Prostate gland (tissue), 2 donors: ENCODE results near the gene GZMM. TPM values are rescaled to one million over a fixed set of nuclear protein-coding genes. Genes with fewer than 3 reads are reported as not detected.
A peak's percentile ranks its signal among the peaks of the same experiment; 100 is the strongest.
"Not testable (repeated sequence)": the region's sequence is repeated elsewhere in the genome, so short reads cannot be mapped to it uniquely, and the experiment has no call there.

Source experiments
- DNase-seq: peaks from one replicate; pipeline ENCODE4 v3.0.0-alpha.2; 2019; ENCODE audit warnings: low spot score
- H3K27ac ChIP-seq, 2 donors: fragments of 200-600 bp; sonication (generic); 2 replicates each; pipeline ENCODE4 v1.5.1; 2017 to 2019
- H3K27me3 ChIP-seq: fragments of 200-600 bp; sonication (generic); replicated peaks from 2 replicates; pipeline ENCODE4 v1.5.1; 2019; ENCODE audit not compliant: insufficient read depth
- H3K36me3 ChIP-seq, 2 donors: fragments of 200-600 bp; sonication (generic); 1 replicate in 1 of 2; 2 replicates in 1 of 2; pipeline versions ENCODE4 v1.5.1 to v1.8.1; 2017 to 2019
- H3K4me1 ChIP-seq: fragments of 200-600 bp; sonication (generic); replicated peaks from 2 replicates; pipeline ENCODE4 v1.5.1; 2019
- H3K4me3 ChIP-seq, 2 donors: fragments of 200-600 bp; sonication (generic); 2 replicates each; pipeline ENCODE4 v1.5.1; 2017 to 2019
- H3K9me3 ChIP-seq: fragments of 200-600 bp; sonication (generic); 2 replicates; pipeline ENCODE4 v1.5.1; 2017
- POLR2A ChIP-seq: fragments of 450-650 bp; IDR thresholded peaks from one replicate; pipeline ENCODE4 v1.6.1; 2016; ENCODE audit warnings: antibody characterized with exemption, mild to moderate bottlenecking
- POLR2AphosphoS5 ChIP-seq: sonication (generic); formaldehyde crosslinking; IDR thresholded peaks from one replicate; pipeline ENCODE4 v1.6.1; 2017; ENCODE audit warnings: antibody characterized with exemption
- WGBS: methylation state at CpG from one replicate; pipeline ENCODE4 v1.1.5; 2018; 5-methylcytosine and 5-hydroxymethylcytosine counted together
- intact Hi-C: fragments of 100-400 bp; cut with DNase I; formaldehyde crosslinking; loops from one replicate; pipeline ENCODE4 v1.14.2; 2022
- total RNA-seq, 2 donors: library from RNA; depleted of rRNA; stranded (reverse); fragments of >200 nt; gene quantifications; one replicate each; pipeline ENCODE4 v1.1.0, GENCODE V29; 2016
- TF ChIP-seq, protein P1 (sequence below), 4 experiments: fragments of 200-600 bp in 2 of 4; fragments of 450-650 bp in 2 of 4; sonication (generic) in 2 of 4; IDR thresholded peaks; 1 replicate in 3 of 4; 2 replicates in 1 of 4; pipeline ENCODE4 v1.5.1; 2016 to 2019; ENCODE audit warnings: antibody characterized with exemption in 4 of 4, mild to moderate bottlenecking in 2 of 4, moderate library complexity in 2 of 4

Gene GZMM
- total RNA-seq, 2 donors from 2014 or later, result 0.68 TPM; not detected in 1

DNA sequence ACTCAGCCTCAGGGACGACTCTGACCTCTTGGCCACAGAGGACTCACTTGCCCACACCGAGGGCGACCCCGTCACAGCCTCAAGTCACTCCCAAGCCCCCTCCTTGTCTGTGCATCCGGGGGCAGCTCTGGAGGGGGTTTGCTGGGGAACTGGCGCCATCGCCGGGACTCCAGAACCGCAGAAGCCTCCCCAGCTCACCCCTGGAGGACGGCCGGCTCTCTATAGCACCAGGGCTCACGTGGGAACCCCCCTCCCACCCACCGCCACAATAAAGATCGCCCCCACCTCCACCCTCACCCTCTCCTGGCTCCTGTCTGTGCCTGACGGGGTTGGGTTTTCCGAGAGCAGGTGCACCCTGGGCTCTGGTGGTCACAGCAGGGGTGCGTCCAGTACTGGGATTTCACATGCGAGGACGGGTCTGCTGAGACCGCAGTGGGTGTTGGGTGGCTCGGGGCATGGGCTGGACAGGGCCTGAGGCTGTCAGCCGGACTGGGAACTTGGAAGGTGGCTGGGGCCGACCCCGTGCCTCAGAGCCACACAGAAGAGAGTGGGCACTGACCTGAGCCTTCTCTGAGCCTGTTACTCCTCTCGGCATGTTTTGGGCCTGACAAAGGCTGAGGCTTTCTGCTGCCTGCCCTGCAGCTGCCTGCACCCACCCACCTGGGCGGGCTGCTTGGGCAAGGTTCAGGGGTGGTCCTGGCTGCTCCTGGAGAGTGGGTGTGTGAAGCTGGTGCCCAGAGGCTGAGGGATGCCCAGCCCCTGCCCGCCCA is 39.5 kb downstream of the GZMM start:
- no peak for TF ChIP-seq POLR2A
- no peak for TF ChIP-seq POLR2AphosphoS5
- TF ChIP-seq, protein P1, sequence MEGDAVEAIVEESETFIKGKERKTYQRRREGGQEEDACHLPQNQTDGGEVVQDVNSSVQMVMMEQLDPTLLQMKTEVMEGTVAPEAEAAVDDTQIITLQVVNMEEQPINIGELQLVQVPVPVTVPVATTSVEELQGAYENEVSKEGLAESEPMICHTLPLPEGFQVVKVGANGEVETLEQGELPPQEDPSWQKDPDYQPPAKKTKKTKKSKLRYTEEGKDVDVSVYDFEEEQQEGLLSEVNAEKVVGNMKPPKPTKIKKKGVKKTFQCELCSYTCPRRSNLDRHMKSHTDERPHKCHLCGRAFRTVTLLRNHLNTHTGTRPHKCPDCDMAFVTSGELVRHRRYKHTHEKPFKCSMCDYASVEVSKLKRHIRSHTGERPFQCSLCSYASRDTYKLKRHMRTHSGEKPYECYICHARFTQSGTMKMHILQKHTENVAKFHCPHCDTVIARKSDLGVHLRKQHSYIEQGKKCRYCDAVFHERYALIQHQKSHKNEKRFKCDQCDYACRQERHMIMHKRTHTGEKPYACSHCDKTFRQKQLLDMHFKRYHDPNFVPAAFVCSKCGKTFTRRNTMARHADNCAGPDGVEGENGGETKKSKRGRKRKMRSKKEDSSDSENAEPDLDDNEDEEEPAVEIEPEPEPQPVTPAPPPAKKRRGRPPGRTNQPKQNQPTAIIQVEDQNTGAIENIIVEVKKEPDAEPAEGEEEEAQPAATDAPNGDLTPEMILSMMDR (IDR thresholded peaks at IDR 0.05), result no peak
- H3K9me3 ChIP-seq, result no peaks in the 10 kb centered on the region
- no peaks in the 10 kb centered on the region for H3K27me3 ChIP-seq
- H3K27ac ChIP-seq, result no peak overlapping the region
- intact Hi-C loops, result loop anchor here (2.0 kb wide), 1 partner anchor 63 kb away; no protein-coding TSS in a partner anchor
- no peak for DNase-seq
- H3K36me3 ChIP-seq, result peaks cover 11 to 21% of the 10 kb centered on the region in 2 donors
- H3K4me3 ChIP-seq, result no peak overlapping the region
- peaks cover 5% of the 10 kb centered on the region for H3K4me1 ChIP-seq
- 84% methylated on average over 26 of the region's 27 CpGs for WGBS

DNA sequence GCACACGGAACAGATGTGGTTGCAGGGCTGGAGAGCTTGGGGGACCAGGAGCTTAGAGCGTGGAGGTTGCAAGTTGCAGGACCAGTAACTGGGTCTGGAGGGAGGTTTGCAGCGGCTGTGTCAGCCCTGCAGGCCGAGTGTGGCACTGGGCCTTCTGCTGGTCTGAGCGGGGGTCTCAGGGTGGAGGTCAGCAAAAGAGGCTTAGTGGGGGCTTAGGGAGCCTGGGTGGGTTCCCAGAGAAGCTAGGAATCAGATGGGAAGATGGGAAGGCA is 40.1 kb downstream of the GZMM start:
- no peak for DNase-seq
- Histone ChIP-seq H3K27me3 (no peaks in the 10 kb centered on the region), H3K36me3 (peaks cover 11 to 21% of the 10 kb centered on the region in 2 donors), H3K4me3 (no peak overlapping the region), H3K27ac (no peak overlapping the region), H3K9me3 (no peaks in the 10 kb centered on the region), H3K4me1 (peaks cover 5% of the 10 kb centered on the region)
- WGBS, result 78% methylated on average over 5 of the region's 5 CpGs
- intact Hi-C loops, result loop anchor here (2.0 kb wide), 1 partner anchor 63 kb away; no protein-coding TSS in a partner anchor
- TF ChIP-seq POLR2A (no peak), POLR2AphosphoS5 (no peak)
- TF ChIP-seq, protein P1 (IDR thresholded peaks at IDR 0.05), result no peak

DNA sequence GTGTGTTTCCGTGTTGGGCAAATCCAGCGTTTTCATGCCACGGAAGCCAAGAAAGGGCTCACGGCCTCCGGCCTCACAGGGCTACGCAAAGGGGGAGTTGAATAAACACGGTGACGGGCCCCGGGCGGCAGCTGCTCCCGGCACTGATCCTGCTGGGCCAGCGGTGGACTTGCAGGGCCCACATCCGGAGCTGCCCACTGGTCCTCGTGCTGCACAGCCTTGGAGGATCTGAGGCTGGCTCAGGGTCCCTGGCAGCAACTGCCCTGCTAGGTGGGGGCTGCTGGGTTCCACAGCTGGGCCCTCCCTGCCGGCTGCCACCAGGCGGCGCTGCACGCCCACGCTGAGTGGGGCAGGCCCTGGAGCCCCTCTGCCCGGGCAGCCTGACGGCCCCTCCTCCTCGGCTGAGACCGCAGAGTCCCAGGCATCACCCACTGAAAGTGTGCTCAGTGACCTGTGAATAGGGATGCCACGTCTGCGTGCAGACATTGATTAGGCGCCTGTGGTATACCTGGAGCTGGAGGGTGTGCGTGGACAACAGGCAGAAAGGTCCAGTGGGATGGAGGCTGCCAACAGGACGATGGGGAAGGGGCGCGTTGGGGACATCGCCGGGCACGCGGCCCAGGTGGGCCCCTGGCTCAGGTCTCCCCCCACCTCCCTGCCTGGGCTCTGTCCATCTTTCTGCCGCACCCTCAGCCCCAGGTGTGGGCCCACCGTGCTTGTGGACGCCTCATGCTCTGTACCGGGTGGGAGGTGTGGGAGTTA is 40.6 kb downstream of the GZMM start:
- H3K4me1 ChIP-seq, result peaks cover 5% of the 10 kb centered on the region
- 14% methylated on average over 31 of the region's 38 CpGs for WGBS
- intact Hi-C loops, result no loop called here

DNA sequence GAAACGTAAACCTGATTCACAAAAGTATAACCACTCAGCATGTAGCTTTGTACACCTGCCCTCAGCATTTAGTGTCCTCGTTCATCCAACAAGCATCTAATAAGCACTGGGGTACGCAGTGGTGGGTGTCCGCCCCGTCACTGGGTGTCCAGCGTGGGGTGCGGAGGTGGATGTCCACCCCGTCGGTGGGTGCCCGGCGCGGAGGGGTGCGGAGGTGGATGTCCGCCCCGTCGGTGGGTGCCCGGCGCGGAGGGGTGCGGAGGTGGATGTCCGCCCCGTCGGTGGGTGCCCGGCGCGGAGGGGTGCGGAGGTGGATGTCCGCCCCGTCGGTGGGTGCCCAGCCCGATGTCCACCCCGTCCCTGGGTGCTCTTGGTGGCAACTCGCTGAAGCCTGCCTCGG is 41.3 kb downstream of the GZMM start:
- DNase-seq, H3K4me1 ChIP-seq, H3K27ac ChIP-seq, H3K9me3 ChIP-seq, H3K27me3 ChIP-seq, H3K4me3 ChIP-seq, intact Hi-C loops: not testable (repeated sequence)
- 86% methylated on average over 34 of the region's 34 CpGs for WGBS
- H3K36me3 ChIP-seq, result peaks cover 11 to 21% of the 10 kb centered on the region in 2 donors

More for the DNA sequence above, 40.6 kb downstream of the GZMM start:
- Histone ChIP-seq H3K36me3 (peaks cover 11 to 21% of the 10 kb centered on the region in 2 donors), H3K27me3 (no peaks in the 10 kb centered on the region), H3K9me3 (no peaks in the 10 kb centered on the region), H3K4me3 (no peak overlapping the region), H3K27ac (no peak overlapping the region)
- TF ChIP-seq POLR2AphosphoS5, result no peak
- TF ChIP-seq, protein P1 (IDR thresholded peaks at IDR 0.05), result peak; percentile 54 to 74 (median 63)
- no peak for DNase-seq

DNA sequence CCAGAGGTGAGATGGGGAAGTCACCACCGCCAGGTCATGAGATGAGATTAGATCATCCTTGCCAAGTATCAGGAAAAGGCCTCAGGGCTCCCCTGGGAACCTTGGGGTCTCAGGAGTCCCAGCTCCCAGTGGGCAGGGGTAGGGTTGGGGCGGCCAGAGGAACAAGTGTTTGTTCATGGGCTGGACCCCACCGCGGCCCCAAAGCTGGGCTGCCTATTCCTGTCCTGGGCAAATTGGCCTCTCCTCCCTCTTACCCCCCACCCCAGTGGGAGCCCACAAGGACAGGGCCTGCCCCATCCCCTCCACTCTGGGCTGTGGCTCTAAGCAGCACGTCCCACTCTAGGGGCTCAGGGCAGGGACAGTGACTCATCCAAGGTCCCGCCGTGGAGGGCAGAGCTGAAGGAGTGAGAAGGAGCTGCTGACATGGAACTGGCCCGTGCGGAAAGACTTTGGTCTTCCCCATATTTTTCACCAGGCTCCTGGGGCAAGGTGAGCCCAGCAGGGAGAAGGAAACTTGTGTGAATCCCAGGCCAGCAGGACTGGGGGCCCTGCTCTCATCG is 41.8 kb downstream of the GZMM start:
- peaks cover 2% of the 10 kb centered on the region for H3K27me3 ChIP-seq
- peaks cover 5% of the 10 kb centered on the region for H3K4me1 ChIP-seq
- no peak for DNase-seq
- H3K27ac ChIP-seq, result no peak overlapping the region
- 63% methylated on average over 10 of the region's 10 CpGs for WGBS
- intact Hi-C loops, result no loop called here
- no peaks in the 10 kb centered on the region for H3K9me3 ChIP-seq
- TF ChIP-seq POLR2AphosphoS5 (no peak), POLR2A (no peak)
- TF ChIP-seq, protein P1 (IDR thresholded peaks at IDR 0.05), result no peak
- H3K4me3 ChIP-seq, result no peak overlapping the region
- peaks cover 11 to 18% of the 10 kb centered on the region in 2 donors for H3K36me3 ChIP-seq
